Measurements from ENCODE around the gene TLE2.
"Not testable (repeated sequence)": the region's sequence is repeated elsewhere in the genome, so short reads cannot be mapped to it uniquely, and the experiment has no call there.

Gene TLE2

DNA sequence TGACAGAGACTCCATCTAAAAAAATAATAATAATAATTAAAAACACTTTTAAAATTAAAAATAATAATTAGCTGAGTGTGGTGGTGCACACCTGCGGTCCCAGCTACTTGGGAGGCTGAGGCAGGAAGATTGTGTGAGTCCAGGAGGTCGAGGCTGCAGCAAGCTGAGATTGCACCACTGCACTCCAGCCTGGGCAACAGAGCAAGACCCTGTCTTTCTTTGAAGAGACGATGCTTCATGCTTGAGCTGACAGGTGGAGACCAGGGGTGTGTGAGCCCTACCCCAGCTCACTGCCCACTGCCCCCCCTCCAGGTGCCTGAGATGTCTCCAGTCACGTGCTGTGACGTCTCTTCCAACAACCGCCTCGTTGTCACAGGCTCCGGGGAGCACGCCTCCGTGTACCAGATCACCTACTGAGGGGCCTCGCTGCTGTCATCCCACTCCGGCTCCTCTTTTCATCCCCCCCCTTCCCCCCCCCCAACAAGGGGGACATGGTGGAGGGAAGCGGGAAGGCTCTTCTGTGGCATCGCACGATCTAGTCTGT lies 34.4 kb downstream of the TLE2 start:
- no peak overlapping the region for H3K4me3 ChIP-seq (ENCODE audit: low read depth, low read length)
- DNase-seq (ENCODE audit: low read depth): no peak
- TF ChIP-seq, protein P1, sequence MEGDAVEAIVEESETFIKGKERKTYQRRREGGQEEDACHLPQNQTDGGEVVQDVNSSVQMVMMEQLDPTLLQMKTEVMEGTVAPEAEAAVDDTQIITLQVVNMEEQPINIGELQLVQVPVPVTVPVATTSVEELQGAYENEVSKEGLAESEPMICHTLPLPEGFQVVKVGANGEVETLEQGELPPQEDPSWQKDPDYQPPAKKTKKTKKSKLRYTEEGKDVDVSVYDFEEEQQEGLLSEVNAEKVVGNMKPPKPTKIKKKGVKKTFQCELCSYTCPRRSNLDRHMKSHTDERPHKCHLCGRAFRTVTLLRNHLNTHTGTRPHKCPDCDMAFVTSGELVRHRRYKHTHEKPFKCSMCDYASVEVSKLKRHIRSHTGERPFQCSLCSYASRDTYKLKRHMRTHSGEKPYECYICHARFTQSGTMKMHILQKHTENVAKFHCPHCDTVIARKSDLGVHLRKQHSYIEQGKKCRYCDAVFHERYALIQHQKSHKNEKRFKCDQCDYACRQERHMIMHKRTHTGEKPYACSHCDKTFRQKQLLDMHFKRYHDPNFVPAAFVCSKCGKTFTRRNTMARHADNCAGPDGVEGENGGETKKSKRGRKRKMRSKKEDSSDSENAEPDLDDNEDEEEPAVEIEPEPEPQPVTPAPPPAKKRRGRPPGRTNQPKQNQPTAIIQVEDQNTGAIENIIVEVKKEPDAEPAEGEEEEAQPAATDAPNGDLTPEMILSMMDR (IDR thresholded peaks at IDR 0.05; ENCODE audit: low read depth, low read length, missing control alignments): no peak
- in situ Hi-C loops (cut with HindIII; ENCODE audit: low sequenced_read_pairs): no loop called here

GRCh38 chr19:2993579-2993978 lies 35.5 kb downstream of the TLE2 start:
- DNase-seq (ENCODE audit: low read depth): no peak
- in situ Hi-C loops (cut with HindIII; ENCODE audit: low sequenced_read_pairs): no loop called here
- no peak overlapping the region for H3K4me3 ChIP-seq (ENCODE audit: low read depth, low read length)
- TF ChIP-seq, protein P1 (IDR thresholded peaks at IDR 0.05; ENCODE audit: low read depth, low read length, missing control alignments): no peak

- TF ChIP-seq, protein P1 (IDR thresholded peaks at IDR 0.05; ENCODE audit: low read depth, low read length, missing control alignments): no peak
- in situ Hi-C loops (cut with HindIII; ENCODE audit: low sequenced_read_pairs): no loop called here
- no peak for DNase-seq (ENCODE audit: low read depth)
- H3K4me3 ChIP-seq (ENCODE audit: low read depth, low read length): no peak overlapping the region
These were observed 36.1 kb downstream of the TLE2 start for GRCh38 chr19:2992958-2993357.

DNA sequence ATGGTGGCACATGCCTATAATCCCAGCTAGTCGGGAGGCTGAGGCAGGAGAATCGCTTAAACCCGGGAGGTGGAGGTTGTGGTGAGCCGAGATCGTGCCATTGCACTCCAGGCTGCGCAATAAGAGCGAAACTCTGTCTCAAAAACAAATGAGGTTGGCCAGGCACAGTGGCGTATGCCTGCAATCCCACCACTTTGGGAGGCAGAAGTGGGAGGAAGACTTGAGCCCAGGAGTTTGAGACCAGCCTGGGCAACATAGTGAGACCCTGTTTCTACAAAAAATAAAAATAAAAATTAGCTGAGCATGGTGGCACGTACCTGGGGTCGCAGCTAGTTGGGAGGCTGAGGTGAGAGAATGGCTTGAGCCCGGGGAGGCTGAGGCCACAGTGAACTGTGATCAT lies 36.7 kb downstream of the TLE2 start:
- in situ Hi-C loops (cut with HindIII; ENCODE audit: low sequenced_read_pairs); DNase-seq (ENCODE audit: low read depth): not testable (repeated sequence)

GRCh38 chr19:2989236-2989946 lies 39.7 kb downstream of the TLE2 start:
- no peak for DNase-seq (ENCODE audit: low read depth)
- TF ChIP-seq, protein P1 (IDR thresholded peaks at IDR 0.05; ENCODE audit: low read depth, low read length, missing control alignments): no peak
- in situ Hi-C loops (cut with HindIII; ENCODE audit: low sequenced_read_pairs): no loop called here

More for the DNA sequence above, 36.7 kb downstream of the TLE2 start:
- H3K4me3 ChIP-seq (ENCODE audit: low read depth, low read length): not testable (repeated sequence)

GRCh38 chr19:2988568-2988967 lies 40.5 kb downstream of the TLE2 start:
- TF ChIP-seq, protein P1 (IDR thresholded peaks at IDR 0.05; ENCODE audit: low read depth, low read length, missing control alignments): no peak
- no peak overlapping the region for H3K4me3 ChIP-seq (ENCODE audit: low read depth, low read length)
- in situ Hi-C loops (cut with HindIII; ENCODE audit: low sequenced_read_pairs): no loop called here
- DNase-seq (ENCODE audit: low read depth): no peak

More at GRCh38 chr19:2989236-2989946, 39.7 kb downstream of the TLE2 start:
- no peak overlapping the region for H3K4me3 ChIP-seq (ENCODE audit: low read depth, low read length)

- in situ Hi-C loops (cut with HindIII; ENCODE audit: low sequenced_read_pairs): no loop called here
- TF ChIP-seq, protein P1 (IDR thresholded peaks at IDR 0.05; ENCODE audit: low read depth, low read length, missing control alignments): no peak
These were observed 41.3 kb downstream of the TLE2 start for GRCh38 chr19:2987797-2988196.

More at GRCh38 chr19:2987797-2988196, 41.3 kb downstream of the TLE2 start:
- DNase-seq (ENCODE audit: low read depth): no peak
- no peak overlapping the region for H3K4me3 ChIP-seq (ENCODE audit: low read depth, low read length)
